Neural progenitor cell (in vitro differentiated cells): ENCODE data around the gene EXOC6B. TPM values are rescaled to one million over a fixed set of nuclear protein-coding genes. Genes with fewer than 3 reads are reported as not detected.

Source experiments
- DNase-seq: peaks from one replicate; pipeline ENCODE4 v3.0.0-alpha.2; 2016; ENCODE audit warnings: low spot score
- H2AFZ ChIP-seq: fragments of 200-600 bp; sonication (generic); replicated peaks from 2 replicates; pipeline ENCODE4 v1.6.1; 2016; ENCODE audit warnings: antibody characterized with exemption
- H3F3A ChIP-seq: fragments of 200-600 bp; sonication (generic); 2 replicates; pipeline ENCODE4 v1.6.1; 2016; ENCODE audit warnings: antibody characterized with exemption, low read depth
- H3K27ac ChIP-seq: fragments of 200-600 bp; sonication (generic); 2 replicates; pipeline ENCODE4 v1.5.1; 2016; ENCODE audit warnings: mild to moderate bottlenecking
- H3K27me3 ChIP-seq: fragments of 200-600 bp; sonication (generic); 2 replicates; pipeline ENCODE4 v1.6.1; 2016; ENCODE audit warnings: mild to moderate bottlenecking, moderate library complexity
- H3K36me3 ChIP-seq: fragments of 200-600 bp; sonication (generic); 2 replicates; pipeline ENCODE4 v1.5.1; 2016
- H3K4me1 ChIP-seq: fragments of 200-600 bp; sonication (generic); 2 replicates; pipeline ENCODE4 v1.6.1; 2016; ENCODE audit warnings: mixed run types
- H3K4me2 ChIP-seq: fragments of 200-600 bp; sonication (generic); 2 replicates; pipeline ENCODE4 v1.6.1; 2016
- H3K4me3 ChIP-seq: fragments of 200-600 bp; sonication (generic); 2 replicates; pipeline ENCODE4 v1.5.1; 2016
- H3K79me2 ChIP-seq: fragments of 200-600 bp; sonication (generic); 2 replicates; pipeline ENCODE4 v1.6.1; 2016; ENCODE audit warnings: low read depth
- H3K9ac ChIP-seq: fragments of 200-600 bp; sonication (generic); 2 replicates; pipeline ENCODE4 v1.6.1; 2016
- H3K9me3 ChIP-seq: fragments of 200-600 bp; sonication (generic); 2 replicates; pipeline ENCODE4 v1.5.1; 2016; ENCODE audit warnings: low read depth
- H4K20me1 ChIP-seq: fragments of 200-600 bp; sonication (generic); 2 replicates; pipeline ENCODE4 v1.6.1; 2016; ENCODE audit warnings: low read depth
- H3K27ac Mint-ChIP-seq: 3 replicates; pipeline ENCODE4 v1.8.0; 2021; ENCODE audit warnings: mixed read lengths
- H3K27me3 Mint-ChIP-seq: 2 replicates; pipeline ENCODE4 v1.8.0; 2022; ENCODE audit warnings: low read depth, mild to moderate bottlenecking, inconsistent platforms, moderate library complexity, mixed read lengths; ENCODE audit not compliant: insufficient read depth
- H3K36me3 Mint-ChIP-seq: 3 replicates; pipeline ENCODE4 v1.8.0; 2021; ENCODE audit warnings: mixed read lengths
- H3K4me1 Mint-ChIP-seq: 3 replicates; pipeline ENCODE4 v1.8.0; 2021; ENCODE audit warnings: mixed read lengths
- H3K4me3 Mint-ChIP-seq: 3 replicates; pipeline ENCODE4 v1.8.0; 2021; ENCODE audit warnings: mild to moderate bottlenecking, moderate library complexity, mixed read lengths
- H3K9me3 Mint-ChIP-seq: 3 replicates; pipeline ENCODE4 v1.8.0; 2020; ENCODE audit warnings: mixed read lengths
- EZH2 ChIP-seq: fragments of 200-600 bp; sonication (generic); IDR thresholded peaks from 2 replicates; pipeline ENCODE4 v1.6.1; 2017; ENCODE audit warnings: antibody characterized with exemption, mild to moderate bottlenecking, moderate library complexity
- EZH2phosphoT487 ChIP-seq: fragments of 200-600 bp; sonication (generic); IDR thresholded peaks from 2 replicates; pipeline ENCODE4 v1.6.1; 2017; ENCODE audit warnings: antibody characterized with exemption
- total RNA-seq: library from RNA; depleted of rRNA; stranded (reverse); fragments of >200 nt; gene quantifications from 2 replicates; pipeline ENCODE4 v1.2.3, GENCODE V29; 2015; ENCODE audit warnings: low replicate concordance
- TF ChIP-seq, protein P1 (sequence below): fragments of 200-600 bp; sonication (generic); IDR thresholded peaks from 2 replicates; pipeline ENCODE4 v1.5.1; 2017; ENCODE audit warnings: antibody characterized with exemption, mild to moderate bottlenecking

Gene EXOC6B
- total RNA-seq, 1 donor from 2014 or later, result 41.2 TPM

GRCh38 chr2:72762276-72762675 is 63.6 kb downstream of the EXOC6B start:
- no peaks in the 10 kb centered on the region for H3F3A ChIP-seq
- H3K4me2 ChIP-seq, result no peak overlapping the region
- H3K27me3 ChIP-seq, result no peaks in the 10 kb centered on the region
- Mint-ChIP-seq H3K27ac (no peak overlapping the region), H3K4me1 (peaks cover 5% of the 10 kb centered on the region), H3K27me3 (peaks cover 3% of the 10 kb centered on the region), H3K36me3 (peaks cover 22% of the 10 kb centered on the region), H3K9me3 (peaks cover 29% of the 10 kb centered on the region), H3K4me3 (no peak overlapping the region)
- peaks cover 6% of the 10 kb centered on the region for H3K36me3 ChIP-seq
- no peak overlapping the region for H3K4me3 ChIP-seq
- H3K4me1 ChIP-seq, result no peaks in the 10 kb centered on the region
- H3K9me3 ChIP-seq, result peaks cover 5% of the 10 kb centered on the region
- no peak overlapping the region for H2AFZ ChIP-seq
- H3K27ac ChIP-seq, result no peak overlapping the region
- DNase-seq, result no peak
- peaks cover 3% of the 10 kb centered on the region for H3K79me2 ChIP-seq
- TF ChIP-seq EZH2phosphoT487 (no peak), EZH2 (no peak)
- TF ChIP-seq, protein P1, sequence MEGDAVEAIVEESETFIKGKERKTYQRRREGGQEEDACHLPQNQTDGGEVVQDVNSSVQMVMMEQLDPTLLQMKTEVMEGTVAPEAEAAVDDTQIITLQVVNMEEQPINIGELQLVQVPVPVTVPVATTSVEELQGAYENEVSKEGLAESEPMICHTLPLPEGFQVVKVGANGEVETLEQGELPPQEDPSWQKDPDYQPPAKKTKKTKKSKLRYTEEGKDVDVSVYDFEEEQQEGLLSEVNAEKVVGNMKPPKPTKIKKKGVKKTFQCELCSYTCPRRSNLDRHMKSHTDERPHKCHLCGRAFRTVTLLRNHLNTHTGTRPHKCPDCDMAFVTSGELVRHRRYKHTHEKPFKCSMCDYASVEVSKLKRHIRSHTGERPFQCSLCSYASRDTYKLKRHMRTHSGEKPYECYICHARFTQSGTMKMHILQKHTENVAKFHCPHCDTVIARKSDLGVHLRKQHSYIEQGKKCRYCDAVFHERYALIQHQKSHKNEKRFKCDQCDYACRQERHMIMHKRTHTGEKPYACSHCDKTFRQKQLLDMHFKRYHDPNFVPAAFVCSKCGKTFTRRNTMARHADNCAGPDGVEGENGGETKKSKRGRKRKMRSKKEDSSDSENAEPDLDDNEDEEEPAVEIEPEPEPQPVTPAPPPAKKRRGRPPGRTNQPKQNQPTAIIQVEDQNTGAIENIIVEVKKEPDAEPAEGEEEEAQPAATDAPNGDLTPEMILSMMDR, result no peak
- no peak overlapping the region for H3K9ac ChIP-seq
- H4K20me1 ChIP-seq, result no peaks in the 10 kb centered on the region

- Mint-ChIP-seq H3K4me3 (no peak overlapping the region), H3K9me3 (peaks cover 25% of the 10 kb centered on the region), H3K36me3 (peaks cover 20% of the 10 kb centered on the region), H3K27ac (no peak overlapping the region), H3K4me1 (peaks cover 11% of the 10 kb centered on the region), H3K27me3 (peaks cover 3% of the 10 kb centered on the region)
- Histone ChIP-seq H3K79me2 (peaks cover 3% of the 10 kb centered on the region), H3K27me3 (no peaks in the 10 kb centered on the region), H4K20me1 (no peaks in the 10 kb centered on the region), H3K4me3 (no peak overlapping the region), H3K27ac (no peak overlapping the region), H3K9ac (no peak overlapping the region), H3F3A (no peaks in the 10 kb centered on the region), H3K4me2 (no peak overlapping the region), H3K36me3 (peaks cover 6% of the 10 kb centered on the region), H3K9me3 (peaks cover 5% of the 10 kb centered on the region), H2AFZ (no peak overlapping the region), H3K4me1 (no peaks in the 10 kb centered on the region)
- no peak for DNase-seq
- TF ChIP-seq, protein P1, result no peak
- no peak for TF ChIP-seq EZH2phosphoT487
- TF ChIP-seq EZH2, result no peak
Measured at GRCh38 chr2:72759755-72760154, 66.1 kb downstream of the EXOC6B start.

DNA sequence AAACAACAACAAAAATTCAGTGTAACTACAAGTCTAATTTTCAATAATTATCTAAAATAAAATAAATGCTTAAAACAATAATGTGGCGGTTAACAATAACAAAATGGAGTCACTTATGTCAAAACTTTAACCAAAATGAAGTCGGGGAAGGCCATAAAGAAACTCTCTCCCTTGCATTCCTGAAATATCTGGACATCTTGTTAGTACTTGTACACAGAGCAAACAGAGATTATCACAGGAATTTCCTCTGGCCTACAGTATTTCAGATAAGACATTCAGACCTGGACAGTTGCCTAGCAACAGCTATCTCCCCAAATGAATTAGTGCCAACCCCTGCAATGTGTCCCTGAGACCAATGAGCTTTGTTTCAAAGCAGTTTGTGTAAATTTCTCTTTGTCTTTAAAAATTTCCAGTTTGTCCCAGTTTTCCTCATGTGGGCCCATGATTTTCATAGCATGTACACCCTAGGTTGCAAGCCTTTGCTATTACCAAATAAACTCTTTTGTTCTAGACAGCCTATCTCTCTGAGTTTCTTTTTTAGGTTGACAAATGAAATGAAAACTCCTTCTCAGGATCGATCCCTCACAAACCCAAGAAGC is 68.6 kb downstream of the EXOC6B start:
- no peak overlapping the region for H3K27ac Mint-ChIP-seq

More for the DNA sequence above, 68.6 kb downstream of the EXOC6B start:
- H3K4me3 ChIP-seq, result no peak overlapping the region
- Mint-ChIP-seq H3K36me3 (peaks cover 11% of the 10 kb centered on the region), H3K4me1 (peaks cover 11% of the 10 kb centered on the region), H3K27me3 (peaks cover 3% of the 10 kb centered on the region), H3K9me3 (peaks cover 10% of the 10 kb centered on the region), H3K4me3 (no peak overlapping the region)
- H3K36me3 ChIP-seq, result no peaks in the 10 kb centered on the region
- no peaks in the 10 kb centered on the region for H3K27me3 ChIP-seq
- H3K4me1 ChIP-seq, result no peaks in the 10 kb centered on the region
- no peak overlapping the region for H3K4me2 ChIP-seq
- no peak for TF ChIP-seq EZH2
- TF ChIP-seq, protein P1, result no peak
- no peak for TF ChIP-seq EZH2phosphoT487
- peak; percentile 24 for DNase-seq
- H3K79me2 ChIP-seq, result peaks cover 3% of the 10 kb centered on the region
- no peak overlapping the region for H2AFZ ChIP-seq
- H3K9me3 ChIP-seq, result no peaks in the 10 kb centered on the region
- H3F3A ChIP-seq, result no peaks in the 10 kb centered on the region
- no peak overlapping the region for H3K9ac ChIP-seq
- no peaks in the 10 kb centered on the region for H4K20me1 ChIP-seq
- no peak overlapping the region for H3K27ac ChIP-seq
